ENCODE data around the gene CLDN4.
"Not testable (repeated sequence)": the region's sequence is repeated elsewhere in the genome, so short reads cannot be mapped to it uniquely, and the experiment has no call there.

DNA sequence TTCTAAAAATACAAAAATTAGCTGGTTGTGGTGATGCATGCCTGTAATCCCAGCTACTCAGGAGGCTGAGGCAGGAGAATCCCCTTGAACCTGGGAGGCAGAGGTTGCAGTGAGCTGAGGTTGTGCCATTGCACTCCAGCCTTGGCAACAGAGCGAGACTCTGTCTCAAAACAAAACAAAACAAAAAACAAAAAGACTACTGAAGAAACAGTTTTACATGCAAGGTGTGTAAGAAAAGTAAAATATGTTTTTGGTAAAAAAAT is 43.1 kb upstream of the CLDN4 start:
- TF ChIP-seq, protein P1, sequence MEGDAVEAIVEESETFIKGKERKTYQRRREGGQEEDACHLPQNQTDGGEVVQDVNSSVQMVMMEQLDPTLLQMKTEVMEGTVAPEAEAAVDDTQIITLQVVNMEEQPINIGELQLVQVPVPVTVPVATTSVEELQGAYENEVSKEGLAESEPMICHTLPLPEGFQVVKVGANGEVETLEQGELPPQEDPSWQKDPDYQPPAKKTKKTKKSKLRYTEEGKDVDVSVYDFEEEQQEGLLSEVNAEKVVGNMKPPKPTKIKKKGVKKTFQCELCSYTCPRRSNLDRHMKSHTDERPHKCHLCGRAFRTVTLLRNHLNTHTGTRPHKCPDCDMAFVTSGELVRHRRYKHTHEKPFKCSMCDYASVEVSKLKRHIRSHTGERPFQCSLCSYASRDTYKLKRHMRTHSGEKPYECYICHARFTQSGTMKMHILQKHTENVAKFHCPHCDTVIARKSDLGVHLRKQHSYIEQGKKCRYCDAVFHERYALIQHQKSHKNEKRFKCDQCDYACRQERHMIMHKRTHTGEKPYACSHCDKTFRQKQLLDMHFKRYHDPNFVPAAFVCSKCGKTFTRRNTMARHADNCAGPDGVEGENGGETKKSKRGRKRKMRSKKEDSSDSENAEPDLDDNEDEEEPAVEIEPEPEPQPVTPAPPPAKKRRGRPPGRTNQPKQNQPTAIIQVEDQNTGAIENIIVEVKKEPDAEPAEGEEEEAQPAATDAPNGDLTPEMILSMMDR (IDR thresholded peaks at IDR 0.05), result not testable (repeated sequence)
- TF ChIP-seq ZFX (IDR thresholded peaks at IDR 0.05; ENCODE audit: borderline replicate concordance), result not testable (repeated sequence)
